Activated CD8-positive, alpha-beta memory T cell treated with anti-CD3 and anti-CD28 coated beads for 36 hours (primary cell): ENCODE results near the gene CST7. TPM values are rescaled to one million over a fixed set of nuclear protein-coding genes. Genes with fewer than 3 reads are reported as not detected.

Source experiments
- CTCF ChIA-PET: fragments of 350-600 bp; sonication (Branson Sonifier 250); formaldehyde crosslinking; loops from one replicate; lab custom pipeline; 2021; ENCODE audit warnings: antibody characterized with exemption; lab: Charles Lee
- POLR2A ChIA-PET: fragments of 350-600 bp; sonication (Branson Sonifier 250); formaldehyde crosslinking; loops from one replicate; lab custom pipeline; 2021; ENCODE audit warnings: antibody characterized with exemption; lab: Charles Lee
- total RNA-seq, 2 experiments: library from RNA; stranded (reverse); gene quantifications; one replicate each; pipeline ENCODE4 v1.2.3, GENCODE V29; 2021

CST7 gene
- total RNA-seq, 2 experiments from 2014 or later: 163 to 170 TPM

- ChIA-PET POLR2A (interaction anchor here (3.6 kb wide), 1 partner anchor 8 kb away, joined by 23 read pairs; the partner anchor contains the start of gene CST7), CTCF (interaction anchor here (1.6 kb wide), 1 partner anchor 24 kb away, joined by 3 read pairs; no protein-coding TSS in a partner anchor)
Observed at GRCh38 chr20:24958506-24959385, 9.7 kb downstream of the CST7 start.

GRCh38 chr20:24959591-24960301 lies 10.7 kb downstream of the CST7 start:
- CTCF ChIA-PET: interaction anchor here (1.8 kb wide), 1 partner anchor 29 kb away, joined by 6 read pairs; no protein-coding TSS in a partner anchor
- POLR2A ChIA-PET: interaction anchor here (1.0 to 3.6 kb wide), 4 partner anchors 9 to 33 kb away, joined by 3 to 23 read pairs (median 4); partner anchors contain the start of genes APMAP and CST7

DNA sequence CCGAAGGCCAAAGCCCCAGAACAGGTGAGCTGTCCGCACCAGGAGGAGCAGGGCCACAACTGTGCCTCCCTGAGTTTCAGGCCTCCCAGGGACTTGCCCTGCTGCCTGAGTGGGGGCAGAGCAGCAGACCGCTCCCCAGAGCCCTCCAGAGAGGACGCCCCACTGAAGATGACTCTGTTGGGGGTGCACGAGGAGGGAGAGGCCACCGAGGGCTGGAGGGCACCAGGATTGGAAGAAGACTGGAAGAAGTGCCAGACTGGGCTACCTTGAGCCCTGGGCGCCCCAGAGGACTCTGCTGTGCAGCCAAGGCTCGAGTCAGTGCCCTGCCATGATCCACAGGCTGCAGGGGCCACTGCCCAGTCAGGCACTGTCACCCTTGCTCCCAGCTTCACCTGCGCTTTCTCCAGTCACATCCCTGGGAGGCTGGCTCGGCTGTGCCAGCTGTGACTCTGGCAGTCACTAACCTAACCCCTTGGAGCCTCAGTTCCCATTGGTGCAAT lies 11.3 kb downstream of the CST7 start:
- POLR2A ChIA-PET: interaction anchor here (1.0 to 3.6 kb wide), 4 partner anchors 10 to 33 kb away, joined by 3 to 23 read pairs (median 4); partner anchors contain the start of genes APMAP and CST7
- CTCF ChIA-PET: interaction anchor here (1.0 to 1.8 kb wide), 2 partner anchors 11 to 30 kb away, joined by 3 to 6 read pairs; partner anchors contain the start of gene CST7

DNA sequence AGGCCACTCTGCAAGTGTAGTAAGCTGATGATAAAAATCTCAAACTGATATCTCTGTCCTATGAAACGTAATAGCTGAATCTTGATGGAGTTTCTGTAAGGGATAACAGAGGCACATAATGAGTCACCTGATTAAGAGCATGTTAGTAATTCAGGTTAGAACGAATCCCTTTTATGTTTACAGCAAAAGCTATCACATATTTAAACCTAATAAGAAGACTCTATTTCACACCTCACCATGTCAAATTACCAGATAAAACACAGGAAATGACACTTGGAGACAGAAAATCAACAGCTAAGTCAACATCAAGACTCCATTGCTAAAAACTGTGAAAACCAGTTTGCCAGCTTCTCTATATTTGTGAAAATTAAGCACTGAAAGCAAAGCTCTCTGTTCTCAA lies 11.8 kb downstream of the CST7 start:
- ChIA-PET POLR2A (interaction anchor here (1.0 to 3.6 kb wide), 4 partner anchors 10 to 32 kb away, joined by 3 to 23 read pairs (median 4); partner anchors contain the start of genes APMAP and CST7), CTCF (interaction anchor here (0.6 to 1.8 kb wide), 3 partner anchors 11 to 313 kb away, joined by 3 to 6 read pairs (median 3); partner anchors contain the start of gene CST7)

DNA sequence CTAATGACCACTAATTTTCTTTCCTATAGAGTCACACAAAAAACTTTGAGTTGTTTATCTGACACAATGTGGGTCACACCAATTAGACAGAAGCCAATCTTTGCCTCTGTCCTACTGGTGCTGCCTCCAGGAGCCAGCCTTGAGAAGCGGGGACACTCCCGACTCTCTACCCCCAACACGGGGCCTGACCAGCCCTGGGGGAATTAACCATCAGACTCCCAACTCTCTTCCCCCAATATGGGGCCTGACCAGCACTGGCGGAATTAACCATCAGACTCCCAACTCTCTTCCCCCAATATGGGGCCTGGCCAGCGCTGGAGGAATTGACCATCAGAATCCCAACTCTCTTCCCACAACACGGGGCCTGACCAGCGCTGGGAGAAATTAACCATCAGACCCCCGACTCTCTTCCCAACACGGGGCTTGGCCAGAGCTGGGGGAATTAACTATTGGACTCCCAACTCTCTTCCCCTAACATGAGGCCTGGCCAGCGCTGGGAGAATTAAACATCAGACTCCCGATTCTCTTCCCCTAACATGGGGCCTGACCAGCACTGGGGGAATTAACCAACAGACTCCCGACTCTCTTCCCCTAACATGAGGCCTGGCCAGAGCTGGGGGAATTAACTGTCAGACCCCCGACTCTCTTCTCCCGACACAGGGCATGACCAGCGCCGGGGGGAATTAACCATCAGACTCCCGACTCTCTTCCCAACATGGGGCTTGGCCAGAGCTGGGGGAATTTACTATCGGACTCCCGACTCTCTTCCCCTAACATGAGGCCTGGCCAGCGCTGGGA lies 12.5 kb downstream of the CST7 start:
- POLR2A ChIA-PET: interaction anchor here (1.6 to 3.6 kb wide), 2 partner anchors 11 to 27 kb away, joined by 5 to 23 read pairs; partner anchors contain the start of gene CST7
- CTCF ChIA-PET: interaction anchor here (0.6 to 1.8 kb wide), 4 partner anchors 12 to 312 kb away, joined by 3 to 6 read pairs (median 3); partner anchors contain the start of gene CST7

- CTCF ChIA-PET: interaction anchor here (1.4 kb wide), 1 partner anchor 13 kb away, joined by 3 read pairs; the partner anchor contains the start of gene CST7
- POLR2A ChIA-PET: interaction anchor here (3.6 kb wide), 1 partner anchor 12 kb away, joined by 23 read pairs; the partner anchor contains the start of gene CST7
Observed at GRCh38 chr20:24962182-24962492, 13.1 kb downstream of the CST7 start.

GRCh38 chr20:24962510-24962909 lies 13.4 kb downstream of the CST7 start:
- POLR2A ChIA-PET: interaction anchor here (3.6 kb wide), 1 partner anchor 12 kb away, joined by 23 read pairs; the partner anchor contains the start of gene CST7
- CTCF ChIA-PET: interaction anchor here (0.6 to 1.4 kb wide), 3 partner anchors 11 to 291 kb away, joined by 3 to 4 read pairs (median 3); partner anchors contain the start of gene CST7

GRCh38 chr20:24963672-24964505 lies 14.8 kb downstream of the CST7 start:
- POLR2A ChIA-PET: interaction anchor here (0.9 kb wide), 1 partner anchor 27 kb away, joined by 3 read pairs; no protein-coding TSS in a partner anchor
- CTCF ChIA-PET: interaction anchor here (0.9 to 1.0 kb wide), 2 partner anchors 13 to 33 kb away, joined by 3 read pairs; no protein-coding TSS in a partner anchor

DNA sequence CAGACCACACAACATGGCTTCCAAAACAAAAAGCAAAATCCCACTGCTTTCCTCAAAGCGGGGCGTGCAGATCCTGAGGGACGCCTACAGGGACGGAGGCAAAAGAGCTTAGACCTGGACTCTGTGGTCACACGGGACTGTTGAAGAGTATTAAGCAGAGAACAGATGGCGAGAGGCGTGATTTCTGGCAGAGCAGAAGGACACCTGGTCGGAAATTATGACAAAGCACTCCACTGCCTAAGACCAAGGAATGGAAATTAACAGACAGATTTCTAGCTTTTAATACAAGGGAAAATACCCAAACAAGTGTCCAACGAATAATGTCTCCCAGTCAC lies 15.4 kb downstream of the CST7 start:
- CTCF ChIA-PET: no interaction called here
- POLR2A ChIA-PET: interaction anchor here (0.9 kb wide), 1 partner anchor 27 kb away, joined by 3 read pairs; no protein-coding TSS in a partner anchor

GRCh38 chr20:24965065-24965919 lies 16.2 kb downstream of the CST7 start:
- POLR2A ChIA-PET: interaction anchor here (0.9 kb wide), 1 partner anchor 26 kb away, joined by 3 read pairs; no protein-coding TSS in a partner anchor
- CTCF ChIA-PET: no interaction called here

DNA sequence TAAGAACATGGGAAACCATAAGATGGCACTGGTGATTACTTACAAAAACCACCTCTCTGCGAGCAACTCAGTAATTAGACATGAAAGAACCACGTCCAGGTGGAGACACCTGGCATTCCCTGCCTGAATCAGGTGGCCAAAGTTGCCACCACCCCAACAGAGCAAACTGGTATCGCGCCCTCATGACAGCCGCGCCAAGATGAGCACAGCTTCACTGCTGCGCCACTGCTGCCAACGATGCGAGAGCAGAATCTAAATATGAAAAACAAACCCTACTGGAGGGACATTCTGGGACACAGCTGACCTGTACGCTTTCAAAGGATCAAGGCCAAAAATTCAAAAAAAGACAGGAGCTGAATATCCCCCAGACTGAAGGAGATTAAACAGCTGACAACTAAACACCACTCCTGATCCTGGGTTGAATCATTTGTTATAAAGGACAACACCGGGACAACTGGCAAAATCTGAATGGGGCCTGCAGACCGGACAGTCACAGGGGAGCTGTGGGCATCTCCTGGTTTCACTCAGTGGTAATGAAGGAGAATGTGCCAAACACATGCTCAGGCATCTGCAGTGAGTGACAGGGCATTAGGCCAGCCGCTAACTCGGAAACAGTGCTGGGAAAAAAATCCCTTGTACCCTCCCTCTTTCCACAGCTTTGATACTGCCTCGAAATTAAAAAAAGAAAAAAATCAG lies 17.4 kb downstream of the CST7 start:
- CTCF ChIA-PET: no interaction called here

DNA sequence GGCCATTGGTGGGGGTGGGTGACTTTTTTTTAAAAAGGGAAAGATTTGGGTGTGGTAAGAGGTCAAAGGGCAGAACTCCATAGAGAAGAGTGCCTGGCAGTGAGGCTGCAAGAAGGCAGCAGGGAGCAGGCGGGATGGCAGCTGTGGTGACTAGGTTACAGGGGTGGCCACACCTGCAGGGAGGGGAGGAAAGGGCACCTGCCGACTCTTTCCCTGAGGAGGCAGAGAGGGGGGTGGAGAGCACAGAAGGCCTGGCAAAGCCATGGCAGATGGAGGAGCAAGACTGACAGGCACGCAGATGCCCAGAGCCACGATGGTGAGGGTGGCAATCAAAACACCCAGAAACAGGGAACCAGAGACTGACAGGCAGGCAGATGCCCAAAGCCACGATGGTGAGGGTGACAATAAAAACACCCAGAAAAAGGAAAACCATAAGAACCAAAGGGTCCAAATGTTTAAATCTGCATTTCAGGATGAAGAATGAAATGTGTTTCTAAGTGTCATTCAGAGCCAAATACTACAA lies 19.3 kb downstream of the CST7 start:
- ChIA-PET CTCF (no interaction called here), POLR2A (no interaction called here)

More for the DNA sequence above, 17.4 kb downstream of the CST7 start:
- POLR2A ChIA-PET: no interaction called here

DNA sequence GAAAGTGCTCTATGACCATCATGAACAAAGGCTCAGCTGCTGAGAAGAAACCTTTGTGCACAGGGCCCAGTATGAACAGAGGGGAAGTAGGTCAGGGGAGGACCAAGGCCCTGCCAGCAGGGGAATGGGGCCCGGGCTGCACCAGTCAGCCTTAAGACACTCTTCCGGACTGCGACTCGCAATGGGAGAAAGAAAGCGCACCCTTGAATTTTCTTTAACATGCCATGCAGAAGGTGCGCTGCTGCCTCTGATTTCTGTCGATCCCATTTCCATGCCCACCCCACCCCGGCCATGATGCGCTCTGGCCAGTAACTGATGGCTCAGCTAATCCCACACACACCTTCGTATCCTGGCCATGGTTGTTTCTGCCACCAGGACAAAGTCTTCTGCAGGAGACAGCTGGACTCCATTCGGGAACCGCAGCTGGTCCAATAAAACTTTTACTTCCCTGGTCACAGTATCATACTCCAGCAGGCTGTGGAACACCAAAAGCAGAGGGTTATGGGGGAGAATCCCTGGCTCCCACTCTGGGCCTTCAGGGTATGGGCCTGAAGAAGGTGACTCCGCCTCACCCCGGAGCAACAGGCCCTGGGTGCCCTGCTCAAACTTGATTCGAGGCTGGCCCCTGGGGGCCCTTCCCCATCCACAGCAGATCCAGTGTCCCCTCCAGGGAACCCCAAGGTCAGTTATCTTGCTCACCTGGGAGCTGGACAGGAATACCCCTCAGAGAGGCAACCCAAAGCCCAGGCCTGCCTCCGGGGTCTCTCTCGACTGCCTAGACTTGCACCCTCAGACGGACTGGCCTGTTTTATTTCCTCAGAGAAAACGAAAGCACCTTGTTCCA lies 20.3 kb downstream of the CST7 start:
- POLR2A ChIA-PET: no interaction called here

DNA sequence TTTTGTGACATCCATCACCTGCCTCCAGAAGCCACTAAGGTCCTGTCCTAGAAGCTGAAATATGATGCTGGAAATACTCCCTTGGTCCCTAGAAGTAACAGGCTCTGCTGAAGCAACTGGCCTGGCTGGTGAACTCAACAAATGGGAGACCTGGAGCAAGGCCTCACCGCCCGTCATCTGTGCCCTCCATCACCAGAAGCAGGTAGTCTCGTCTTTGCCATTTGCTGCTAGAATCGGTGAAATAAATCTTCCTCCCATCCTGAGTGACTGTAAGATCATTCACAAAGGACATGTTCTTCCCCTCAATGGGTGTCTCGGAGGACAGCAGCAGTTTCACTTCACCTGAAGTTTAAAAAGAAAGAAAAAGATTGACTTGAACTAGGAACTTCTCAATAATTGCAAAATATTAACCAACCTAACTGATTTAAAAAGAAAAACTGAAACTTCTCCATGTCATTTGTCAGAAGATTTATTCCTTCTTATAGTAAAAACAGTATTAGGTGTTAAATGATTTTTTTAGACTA lies 21.0 kb downstream of the CST7 start:
- ChIA-PET CTCF (no interaction called here), POLR2A (no interaction called here)

More for the DNA sequence above, 20.3 kb downstream of the CST7 start:
- CTCF ChIA-PET: no interaction called here
